Stimulated activated CD8-positive, alpha-beta memory T cell treated with anti-CD3 and anti-CD28 coated beads, Interleukin-12 subunit alpha, Interleukin-12 subunit beta, amount 100 ng/mL, for 4 hours (primary cell): Measurements from ENCODE around the gene FADS2.
"Not testable (repeated sequence)": the region's sequence is repeated elsewhere in the genome, so short reads cannot be mapped to it uniquely, and the experiment has no call there.

Experiments
- DNase-seq: peaks from one replicate; pipeline ENCODE4 v3.0.0-alpha.2; 2020; ENCODE audit warnings: low read depth

The FADS2 gene

GRCh38 chr11:61868571-61869428, 40.7 kb downstream of the FADS2 start:
- DNase-seq = no peak

GRCh38 chr11:61869429-61869707, 41.3 kb downstream of the FADS2 start:
- no peak for DNase-seq

- DNase-seq = no peak
Measured at GRCh38 chr11:61869708-61870451, 41.8 kb downstream of the FADS2 start.

GRCh38 chr11:61870541-61871031, 42.5 kb downstream of the FADS2 start:
- no peak for DNase-seq

- peak; percentile 19 for DNase-seq
Measured at GRCh38 chr11:61871158-61871597, 43.1 kb downstream of the FADS2 start.

GRCh38 chr11:61872935-61873565, 45.0 kb downstream of the FADS2 start:
- no peak for DNase-seq

- DNase-seq = no peak
Measured at GRCh38 chr11:61873588-61874376, 45.7 kb downstream of the FADS2 start.

GRCh38 chr11:61874377-61874809, 46.3 kb downstream of the FADS2 start:
- no peak for DNase-seq

GRCh38 chr11:61874853-61875252, 46.8 kb downstream of the FADS2 start:
- no peak for DNase-seq

GRCh38 chr11:61875698-61876097, 47.6 kb downstream of the FADS2 start:
- no peak for DNase-seq

GRCh38 chr11:61879152-61879551, 51.1 kb downstream of the FADS2 start:
- no peak for DNase-seq

- DNase-seq = no peak
Measured at GRCh38 chr11:61880031-61880430, 51.9 kb downstream of the FADS2 start.

GRCh38 chr11:61880454-61880853, 52.4 kb downstream of the FADS2 start:
- no peak for DNase-seq

GRCh38 chr11:61881397-61881796, 53.3 kb downstream of the FADS2 start:
- DNase-seq = no peak

GRCh38 chr11:61882267-61882666, 54.2 kb downstream of the FADS2 start:
- not testable (repeated sequence) for DNase-seq

- no peak for DNase-seq
Measured at GRCh38 chr11:61882879-61883278, 54.8 kb downstream of the FADS2 start.

- DNase-seq = no peak
Measured at GRCh38 chr11:61883327-61883726, 55.2 kb downstream of the FADS2 start.

- no peak for DNase-seq
Measured at GRCh38 chr11:61883947-61884346, 55.8 kb downstream of the FADS2 start.

GRCh38 chr11:61885166-61885778, 57.2 kb downstream of the FADS2 start:
- DNase-seq = no peak

- DNase-seq = no peak
Measured at GRCh38 chr11:61885784-61886580, 57.9 kb downstream of the FADS2 start.

GRCh38 chr11:61886643-61887042, 58.5 kb downstream of the FADS2 start:
- DNase-seq = no peak
